Glutamatergic neuron (in vitro differentiated cells): ENCODE data around the gene MCM3AP. TPM values are rescaled to one million over a fixed set of nuclear protein-coding genes. Genes with fewer than 3 reads are reported as not detected.
A peak's percentile ranks its signal among the peaks of the same experiment; 100 is the strongest.

Experiments used
- DNase-seq: peaks from one replicate; pipeline ENCODE4 v3.0.0; 2022
- H3K27ac Mint-ChIP-seq: one replicate; pipeline ENCODE4 v1.8.0; 2020; ENCODE audit warnings: mild to moderate bottlenecking, mixed read lengths, inconsistent platforms; ENCODE audit not compliant: unreplicated experiment
- H3K27me3 Mint-ChIP-seq: one replicate; pipeline ENCODE4 v1.8.0; 2020; ENCODE audit warnings: mild to moderate bottlenecking, moderate library complexity, mixed read lengths, inconsistent platforms; ENCODE audit not compliant: unreplicated experiment
- H3K36me3 Mint-ChIP-seq: one replicate; pipeline ENCODE4 v1.8.0; 2020; ENCODE audit warnings: mild to moderate bottlenecking, mixed read lengths, inconsistent platforms; ENCODE audit not compliant: unreplicated experiment
- H3K4me1 Mint-ChIP-seq: one replicate; pipeline ENCODE4 v1.8.0; 2020; ENCODE audit warnings: mild to moderate bottlenecking, low read depth, mixed read lengths, inconsistent platforms; ENCODE audit not compliant: unreplicated experiment
- H3K4me3 Mint-ChIP-seq: one replicate; pipeline ENCODE4 v1.8.0; 2020; ENCODE audit warnings: mild to moderate bottlenecking, mixed read lengths, inconsistent platforms; ENCODE audit not compliant: unreplicated experiment
- H3K9me3 Mint-ChIP-seq: one replicate; pipeline ENCODE4 v1.8.0; 2020; ENCODE audit warnings: mild to moderate bottlenecking, moderate library complexity, mixed read lengths, inconsistent platforms; ENCODE audit not compliant: unreplicated experiment
- CTCF ChIP-seq: fragments of 200-600 bp; sonication (generic); IDR thresholded peaks from one replicate; pipeline ENCODE4 v1.5.0; 2021; ENCODE audit not compliant: partially characterized antibody, unreplicated experiment
- total RNA-seq: library from RNA; stranded (reverse); fragmentation: NEBNext Ultra II Directional; extraction: Animal tissue kit (Norgen Biotek cat#: 25700); gene quantifications from one replicate; pipeline ENCODE4 v1.2.1, GENCODE V29; 2021; ENCODE audit not compliant: unreplicated experiment

MCM3AP gene
- total RNA-seq, 1 donor from 2014 or later: 121 TPM

- no peak for TF ChIP-seq CTCF
- Mint-ChIP-seq H3K9me3 (peaks cover 2% of the 10 kb centered on the region), H3K36me3 (peaks cover 8% of the 10 kb centered on the region), H3K27ac (no peak overlapping the region), H3K4me1 (peaks cover 30% of the 10 kb centered on the region), H3K4me3 (no peak overlapping the region), H3K27me3 (peaks cover 17% of the 10 kb centered on the region)
- DNase-seq: no peak
Observed at GRCh38 chr21:46218906-46219590, 66.4 kb downstream of the MCM3AP start.

- Mint-ChIP-seq H3K4me3 (no peak overlapping the region), H3K27me3 (peaks cover 17% of the 10 kb centered on the region), H3K27ac (peak overlapping the region; percentile 55), H3K9me3 (peaks cover 2% of the 10 kb centered on the region), H3K4me1 (peaks cover 30% of the 10 kb centered on the region), H3K36me3 (peaks cover 8% of the 10 kb centered on the region)
- no peak for TF ChIP-seq CTCF
- no peak for DNase-seq
Observed at GRCh38 chr21:46217511-46218196, 67.8 kb downstream of the MCM3AP start.

- H3K27ac Mint-ChIP-seq: no peak overlapping the region
- H3K27me3 Mint-ChIP-seq: peaks cover 14% of the 10 kb centered on the region
- peaks cover 12% of the 10 kb centered on the region for H3K36me3 Mint-ChIP-seq
- no peak for DNase-seq
- H3K4me1 Mint-ChIP-seq: peaks cover 23% of the 10 kb centered on the region
- H3K9me3 Mint-ChIP-seq: peaks cover 6% of the 10 kb centered on the region
- TF ChIP-seq CTCF: no peak
- no peak overlapping the region for H3K4me3 Mint-ChIP-seq
Observed at GRCh38 chr21:46216132-46216747, 69.2 kb downstream of the MCM3AP start.

- no peak overlapping the region for H3K27ac Mint-ChIP-seq
- peaks cover 6% of the 10 kb centered on the region for H3K9me3 Mint-ChIP-seq
- peaks cover 11% of the 10 kb centered on the region for H3K36me3 Mint-ChIP-seq
- peaks cover 23% of the 10 kb centered on the region for H3K4me1 Mint-ChIP-seq
- peaks cover 14% of the 10 kb centered on the region for H3K27me3 Mint-ChIP-seq
- DNase-seq: no peak
- no peak for TF ChIP-seq CTCF
- no peak overlapping the region for H3K4me3 Mint-ChIP-seq
Observed at GRCh38 chr21:46215436-46216131, 69.8 kb downstream of the MCM3AP start.
